Pancreas (tissue), 10 donors: ENCODE results near the gene R3HCC1L. TPM values are rescaled to one million over a fixed set of nuclear protein-coding genes. Genes with fewer than 3 reads are reported as not detected.

ENCODE experiments used
- ATAC-seq, 4 donors: fragments of 200-7000 bp; cut with Tn5 transposase; one replicate each; pipeline versions ENCODE4 v1.8.0 to v1.9.1; 2020; ENCODE audit warnings: mild to moderate bottlenecking in 4 of 4, moderate library complexity in 4 of 4
- DNase-seq, 6 donors: peaks; one replicate each; pipeline ENCODE4 v3.0.0-alpha.2; 2020
- FAIRE-seq: peaks from 2 replicates; lab custom pipeline; 2012; peaks lifted over from hg19 to GRCh38; lab: Jason Lieb, UNC
- H3K27ac ChIP-seq, 4 donors: fragments of 200-600 bp; sonication (generic); 1 replicate in 3 of 4; 2 replicates in 1 of 4; pipeline versions ENCODE4 v1.5.0 to v1.8.0; 2020
- H3K27me3 ChIP-seq, 4 donors: fragments of 200-600 bp; one replicate each; pipeline ENCODE4 v1.8.0; 2021
- H3K36me3 ChIP-seq, 3 donors: fragments of 200-600 bp; sonication (generic) in 1 of 3; one replicate each; pipeline versions ENCODE4 v1.5.0 to v1.8.0; 2020 to 2021
- H3K4me1 ChIP-seq, 3 donors: fragments of 200-600 bp; one replicate each; pipeline ENCODE4 v1.8.0; 2021
- H3K4me3 ChIP-seq, 4 donors: fragments of 200-600 bp; sonication (generic) in 2 of 4; one replicate each; pipeline versions ENCODE4 v1.5.0 to v1.8.0; 2020 to 2021
- H3K9me3 ChIP-seq, 4 donors: fragments of 200-600 bp; one replicate each; pipeline ENCODE4 v1.8.0; 2021
- WGBS, 2 donors: extraction: QIAGEN DNeasy Blood & Tissue Kit; methylation state at CpG; one replicate each; pipeline ENCODE4 v1.1.7; 2013; 5-methylcytosine and 5-hydroxymethylcytosine counted together
- intact Hi-C, 3 donors: fragments of 100-400 bp; cut with DNase I; formaldehyde crosslinking; loops; one replicate each; pipeline versions ENCODE4 v1.11.1 to v1.14.2; 2022
- polyA plus RNA-seq, 2 donors: library from polyadenylated mRNA; stranded (reverse); fragments of 200-250 nt; gene quantifications; one replicate each; pipeline ENCODE4 v1.2.3, GENCODE V29; 2013
- total RNA-seq, 6 donors: library from RNA; stranded (reverse); fragmentation: NEBNext Ultra II Directional in 4 of 6; extraction: Animal tissue kit (Norgen Biotek cat#: 25700) in 4 of 6; gene quantifications; one replicate each; pipeline versions ENCODE4 v1.2.1 to v1.2.4, GENCODE V29; 2021 to 2023
- TF ChIP-seq, protein P1 (sequence below), 4 donors: fragments of 200-600 bp; sonication (generic) in 3 of 4; IDR thresholded peaks; one replicate each; pipeline versions ENCODE4 v1.5.0 to v1.8.0; 2021; ENCODE audit warnings: antibody characterized with exemption in 4 of 4
- donor health status: healthy with polysubstance abuse.
- donor health status: DM: no; HTN: no; CAD: no; lungs with moderate emphysema.
- donor health status: DM: no; HTN: no; CAD: no.
- donor health status: control.
- donor health status: control.
- donor health status: Bipolar disorder and iron deficiency.
- donor health status: DM: yes; HTN: yes; CAD: no.
- donor health status: DM: no; HTN: no; CAD: no.
- donor health status: DM: no; HTN: no; CAD: no.
- donor health status: DM: yes; HTN: yes; CAD: no.

Gene R3HCC1L
- total RNA-seq (1 to 10 TPM; 3.9 to 9.5 (median 4.8) TPM), polyA plus RNA-seq (1 to 10 TPM; 4.7 to 8.7 TPM)

DNA sequence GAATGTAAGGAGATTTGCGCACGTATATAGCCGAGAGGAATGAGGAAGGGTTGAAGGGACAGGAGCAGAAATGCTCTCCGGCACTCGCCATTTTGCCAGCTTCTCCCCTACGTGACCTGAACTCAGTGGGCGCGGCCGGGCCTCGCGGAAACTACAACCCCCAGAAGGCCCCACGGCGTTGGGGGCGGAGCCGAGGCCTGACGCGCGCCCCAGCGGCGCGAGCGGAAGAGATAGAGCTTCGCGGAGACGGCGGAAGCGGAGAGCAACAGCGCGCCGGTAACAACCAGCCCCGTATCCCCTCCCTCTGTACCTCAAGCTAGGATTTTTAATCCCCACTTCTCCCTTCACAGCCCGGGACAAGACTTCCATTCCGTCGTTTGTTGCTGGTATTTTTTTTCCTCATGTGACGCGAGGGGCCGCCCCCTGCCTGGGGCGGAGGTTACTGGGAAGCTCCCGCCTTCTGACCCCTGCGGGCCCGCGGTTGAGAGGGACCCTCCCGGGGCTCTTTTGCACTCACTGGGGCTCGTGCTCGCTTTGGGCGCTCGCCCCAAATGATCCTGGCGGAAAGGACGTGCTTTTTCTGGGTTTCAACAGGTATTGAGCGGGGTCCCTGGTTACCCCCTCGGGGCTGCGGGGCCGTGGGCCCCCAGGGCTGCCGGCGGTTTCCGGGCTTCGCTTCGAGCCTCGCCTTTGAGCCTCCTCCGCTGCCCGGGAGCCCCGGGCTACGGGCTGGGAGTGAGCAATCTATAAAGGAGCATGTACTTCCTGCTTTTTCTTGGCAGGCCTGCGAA is at the start of gene R3HCC1L:
Gene R3HCC1L (plus strand): TSS at position 227 of the 791 bp plus-strand sequence. CDS start 73,458 bp downstream, outside the sequence.
- DNase-seq, result peak; percentile 86 to 97 (median 92)
- H3K36me3 ChIP-seq, result no peaks in the 10 kb centered on the region
- intact Hi-C loops, result no loop called here
- H3K4me1 ChIP-seq, result peaks cover 0 to 25% (median 15%) of the 10 kb centered on the region in 3 donors
- WGBS, 2 donors, result 0 to 1% methylated on average over 64 of the region's 64 CpGs
- TF ChIP-seq, protein P1, sequence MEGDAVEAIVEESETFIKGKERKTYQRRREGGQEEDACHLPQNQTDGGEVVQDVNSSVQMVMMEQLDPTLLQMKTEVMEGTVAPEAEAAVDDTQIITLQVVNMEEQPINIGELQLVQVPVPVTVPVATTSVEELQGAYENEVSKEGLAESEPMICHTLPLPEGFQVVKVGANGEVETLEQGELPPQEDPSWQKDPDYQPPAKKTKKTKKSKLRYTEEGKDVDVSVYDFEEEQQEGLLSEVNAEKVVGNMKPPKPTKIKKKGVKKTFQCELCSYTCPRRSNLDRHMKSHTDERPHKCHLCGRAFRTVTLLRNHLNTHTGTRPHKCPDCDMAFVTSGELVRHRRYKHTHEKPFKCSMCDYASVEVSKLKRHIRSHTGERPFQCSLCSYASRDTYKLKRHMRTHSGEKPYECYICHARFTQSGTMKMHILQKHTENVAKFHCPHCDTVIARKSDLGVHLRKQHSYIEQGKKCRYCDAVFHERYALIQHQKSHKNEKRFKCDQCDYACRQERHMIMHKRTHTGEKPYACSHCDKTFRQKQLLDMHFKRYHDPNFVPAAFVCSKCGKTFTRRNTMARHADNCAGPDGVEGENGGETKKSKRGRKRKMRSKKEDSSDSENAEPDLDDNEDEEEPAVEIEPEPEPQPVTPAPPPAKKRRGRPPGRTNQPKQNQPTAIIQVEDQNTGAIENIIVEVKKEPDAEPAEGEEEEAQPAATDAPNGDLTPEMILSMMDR (IDR thresholded peaks at IDR 0.05), result no peak
- H3K4me3 ChIP-seq, result peak within 1 kb of the TSS; percentile 86 to 97 (median 93)
- peak within 1 kb of the TSS; percentile 79 to 93 (median 91) for H3K27ac ChIP-seq
- H3K27me3 ChIP-seq, result no peaks in the 10 kb centered on the region
- ATAC-seq, result peak; percentile 98 to 99 (median 98)
- no peak for FAIRE-seq
- no peaks in the 10 kb centered on the region for H3K9me3 ChIP-seq

DNA sequence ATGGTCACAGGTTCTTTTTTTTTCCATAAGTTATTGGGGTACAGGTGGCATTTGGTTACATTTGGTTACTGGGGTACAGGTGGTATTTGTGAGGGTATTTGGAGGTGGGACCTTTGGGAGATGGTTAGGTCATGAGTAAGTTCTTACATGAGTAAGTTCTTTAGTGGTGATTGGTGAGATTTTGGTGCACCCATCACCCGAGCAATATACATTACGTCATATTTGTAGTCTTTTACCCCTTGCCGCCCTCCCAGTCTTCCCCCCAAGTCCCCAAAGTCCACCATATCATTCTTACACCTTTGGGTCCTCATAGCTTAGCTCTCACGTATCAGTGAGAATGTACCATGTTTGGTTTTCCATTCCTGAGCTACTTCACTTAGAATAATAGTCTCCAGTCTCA is 49.2 kb upstream of the R3HCC1L start:
- Histone ChIP-seq H3K27me3 (peaks cover 0 to 2% (median 0%) of the 10 kb centered on the region in 4 donors), H3K4me3 (no peak overlapping the region), H3K36me3 (no peaks in the 10 kb centered on the region), H3K9me3 (no peaks in the 10 kb centered on the region), H3K4me1 (no peaks in the 10 kb centered on the region), H3K27ac (no peak overlapping the region)
- TF ChIP-seq, protein P1 (IDR thresholded peaks at IDR 0.05), result no peak
- ATAC-seq, result no peak
- 65 to 71% methylated on average over 4 of the region's 4 CpGs for WGBS, 2 donors
- FAIRE-seq, result no peak
- no peak for DNase-seq
- intact Hi-C loops, result no loop called here

DNA sequence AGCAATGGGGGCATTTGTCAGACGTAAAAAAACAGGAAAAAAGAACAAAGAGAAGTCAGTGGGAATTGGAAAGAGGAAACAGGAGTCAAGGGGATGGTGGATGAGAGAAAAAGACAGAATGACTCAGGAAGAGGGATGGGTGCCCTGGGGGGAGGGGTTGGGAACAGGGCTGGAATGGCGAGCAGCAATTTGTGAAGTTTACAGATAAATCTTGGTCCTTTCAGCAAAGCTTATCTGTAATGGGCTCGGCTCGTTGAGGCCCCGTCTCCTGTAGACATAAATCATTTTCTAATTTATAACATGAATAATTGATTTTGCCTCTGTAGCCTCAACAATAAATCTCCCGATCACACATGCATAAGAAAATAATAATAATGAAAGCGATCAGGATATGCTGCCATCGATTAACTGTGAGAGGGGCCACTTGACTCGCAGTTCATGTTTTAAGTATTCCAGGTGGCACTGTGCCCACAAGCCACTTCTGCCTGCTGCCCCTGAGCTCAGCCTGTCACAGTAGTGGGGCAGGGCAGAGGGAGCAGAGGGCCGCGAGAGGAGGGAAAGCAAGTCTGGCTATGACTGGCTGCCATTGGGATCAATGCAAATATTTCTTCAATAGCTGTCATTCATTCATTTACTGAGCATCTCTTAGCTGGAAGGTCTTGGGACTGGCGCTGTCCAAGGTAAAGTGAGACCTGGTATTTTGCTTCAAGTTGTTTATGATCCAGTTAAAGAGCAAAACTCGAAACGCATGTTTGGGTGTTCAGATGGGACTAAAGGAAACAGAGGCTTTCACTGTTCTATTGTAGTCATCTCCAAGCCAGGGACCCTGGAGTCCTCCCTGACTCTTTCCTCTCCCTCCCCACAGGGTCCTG is 47.4 kb upstream of the R3HCC1L start:
- no peaks in the 10 kb centered on the region for H3K36me3 ChIP-seq
- H3K4me3 ChIP-seq, result no peak overlapping the region
- no peak overlapping the region for H3K27ac ChIP-seq
- DNase-seq, result no peak
- H3K9me3 ChIP-seq, result no peaks in the 10 kb centered on the region
- TF ChIP-seq, protein P1 (IDR thresholded peaks at IDR 0.05), result no peak
- FAIRE-seq, result no peak
- peaks cover 0 to 5% (median 0%) of the 10 kb centered on the region in 4 donors for H3K27me3 ChIP-seq
- no peak for ATAC-seq
- H3K4me1 ChIP-seq, result no peaks in the 10 kb centered on the region
- intact Hi-C loops, result no loop called here
- WGBS, 2 donors, result 37 to 43% methylated on average over 14 of the region's 14 CpGs

DNA sequence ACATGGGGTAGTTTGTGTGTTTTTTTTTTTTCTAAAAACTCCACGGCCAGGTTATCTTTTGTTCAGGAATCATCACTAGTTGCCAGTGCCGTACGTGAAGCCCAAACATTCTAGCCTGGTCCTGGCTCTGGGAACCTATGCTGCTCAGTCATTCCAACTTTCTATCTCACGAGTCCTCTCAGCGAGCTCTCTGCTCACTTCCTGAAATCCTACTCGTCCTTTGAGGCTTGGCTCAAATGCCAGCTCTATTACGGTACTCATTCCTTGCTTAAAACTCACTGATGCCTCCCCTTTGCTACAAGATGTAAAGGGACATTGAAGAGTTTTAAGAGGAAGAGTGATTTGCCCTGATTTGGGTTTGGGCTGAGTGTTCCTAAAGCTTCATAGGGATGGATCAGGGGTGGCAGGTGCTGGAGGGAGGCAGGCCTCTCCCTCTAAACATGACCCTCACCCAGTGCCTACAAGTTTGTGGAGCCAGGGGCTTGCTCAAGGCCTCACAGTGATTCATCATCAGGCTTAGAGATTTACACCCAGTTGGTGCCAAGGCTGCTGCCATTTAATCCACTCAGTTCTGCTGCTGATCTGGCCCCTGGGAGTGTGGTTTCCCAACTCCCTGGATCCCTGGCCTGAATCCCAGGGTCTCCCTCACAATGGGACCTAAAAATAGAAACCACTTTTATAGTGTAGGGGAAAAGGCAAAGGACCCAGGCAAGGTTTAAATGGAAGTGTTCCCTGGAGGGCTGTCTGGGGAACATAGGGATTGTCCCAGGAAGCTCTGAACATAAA is 46.1 kb upstream of the R3HCC1L start:
- no peak for FAIRE-seq
- no peaks in the 10 kb centered on the region for H3K4me1 ChIP-seq
- H3K27ac ChIP-seq, result no peak overlapping the region
- DNase-seq, result no peak
- peaks cover 0 to 5% (median 0%) of the 10 kb centered on the region in 4 donors for H3K27me3 ChIP-seq
- intact Hi-C loops, result no loop called here
- no peaks in the 10 kb centered on the region for H3K36me3 ChIP-seq
- WGBS, 2 donors, result 56 to 67% methylated on average over 7 of the region's 7 CpGs
- no peaks in the 10 kb centered on the region for H3K9me3 ChIP-seq
- peak in 1 of 4 donors; percentile 37 for ATAC-seq
- TF ChIP-seq, protein P1 (IDR thresholded peaks at IDR 0.05), result no peak
- H3K4me3 ChIP-seq, result no peak overlapping the region
